Activated T-helper 1 cell treated with anti-CD3 and anti-CD28 coated beads, Interleukin-12 subunit alpha, Interleukin-12 subunit beta, Interleukin-2, Interleukin-4 antibody, amounts not matched to agents 30 ng/mL and 10 ng/mL and 1 ng/mL, durations not matched to agents 14 hours and 24 hours and 36 hours (primary cell): Measurements from ENCODE around the gene ATF4. TPM values are rescaled to one million over a fixed set of nuclear protein-coding genes. Genes with fewer than 3 reads are reported as not detected.
A peak's percentile ranks its signal among the peaks of the same experiment; 100 is the strongest.

Experiments used
- DNase-seq: peaks from one replicate; pipeline ENCODE4 v3.0.0; 2021; ENCODE audit warnings: low spot score
- H3K27ac Mint-ChIP-seq: one replicate; pipeline ENCODE4 v1.8.0; 2021; ENCODE audit warnings: mild to moderate bottlenecking, mixed read lengths
- H3K27me3 Mint-ChIP-seq: one replicate; pipeline ENCODE4 v1.8.0; 2022; ENCODE audit warnings: mild to moderate bottlenecking, moderate library complexity, mixed read lengths; ENCODE audit not compliant: insufficient read depth
- H3K36me3 Mint-ChIP-seq: one replicate; pipeline ENCODE4 v1.8.0; 2021; ENCODE audit warnings: low read depth, mixed read lengths
- H3K4me1 Mint-ChIP-seq: one replicate; pipeline ENCODE4 v1.8.0; 2021; ENCODE audit warnings: low read depth, mixed read lengths
- H3K4me3 Mint-ChIP-seq: one replicate; pipeline ENCODE4 v1.8.0; 2021; ENCODE audit warnings: mild to moderate bottlenecking, moderate library complexity, mixed read lengths
- H3K9me3 Mint-ChIP-seq: one replicate; pipeline ENCODE4 v1.8.0; 2021; ENCODE audit warnings: mixed read lengths
- intact Hi-C: fragments of 100-400 bp; cut with micrococcal nuclease; formaldehyde crosslinking; loops from one replicate; pipeline ENCODE4 v1.15.1; 2024
- total RNA-seq: library from RNA; stranded (reverse); gene quantifications from 2 replicates; pipeline ENCODE4 v1.2.3, GENCODE V29; 2022

The ATF4 gene
- total RNA-seq, 1 donor from 2014 or later = 387 TPM

DNA sequence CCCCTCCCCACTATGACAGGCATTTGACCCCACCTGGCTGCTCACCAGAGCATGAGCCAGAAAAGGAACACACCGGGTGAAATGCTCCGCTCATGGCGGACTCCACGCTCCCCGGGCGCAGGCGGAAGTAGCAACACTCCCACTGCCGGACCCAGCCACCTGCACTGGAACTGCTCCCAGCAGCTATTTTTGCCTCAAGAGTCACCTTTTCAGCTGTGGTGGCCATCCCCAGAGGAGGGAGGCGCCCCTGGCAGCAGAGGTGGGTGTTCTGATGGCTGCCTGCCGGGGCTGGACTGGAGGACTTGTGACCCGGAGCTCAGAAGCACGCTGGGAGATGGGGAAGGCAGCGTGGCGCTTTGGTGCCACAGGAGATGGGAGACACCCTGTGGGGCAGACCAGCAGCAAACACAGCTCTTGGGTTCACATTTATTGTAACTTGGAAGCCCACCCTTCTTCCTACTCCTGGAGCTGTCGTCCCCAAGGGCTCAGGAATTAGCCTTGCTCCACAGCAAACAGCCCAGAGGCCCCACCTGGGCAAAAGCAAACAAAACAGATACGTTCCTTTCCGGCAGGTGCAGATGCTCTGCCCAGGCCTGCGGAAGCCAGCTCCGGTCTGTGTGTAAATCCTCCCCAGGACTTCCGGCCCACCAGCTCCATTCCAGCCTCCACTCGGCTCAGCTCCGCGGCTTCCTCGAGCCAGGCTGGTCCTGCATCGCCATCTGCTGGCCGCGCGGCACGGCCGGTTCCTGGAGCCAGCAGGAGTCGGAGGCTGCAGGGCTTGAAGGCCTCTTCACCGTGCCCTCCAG, 8.5 kb downstream of the ATF4 start:
- Mint-ChIP-seq H3K27me3 (no peaks in the 10 kb centered on the region), H3K9me3 (no peaks in the 10 kb centered on the region), H3K4me3 (peak overlapping the region; percentile 96), H3K36me3 (peaks cover 56% of the 10 kb centered on the region), H3K27ac (peak overlapping the region; percentile 80), H3K4me1 (peaks cover 78% of the 10 kb centered on the region)
- DNase-seq = peak; percentile 87
- intact Hi-C loops = loop anchor here (1.0 to 5.0 kb wide), 3 partner anchors 33 to 357 kb away; no protein-coding TSS in a partner anchor

- H3K4me1 Mint-ChIP-seq = peaks cover 77% of the 10 kb centered on the region
- H3K27ac Mint-ChIP-seq = peak overlapping the region; percentile 80
- peaks cover 52% of the 10 kb centered on the region for H3K36me3 Mint-ChIP-seq
- no peaks in the 10 kb centered on the region for H3K9me3 Mint-ChIP-seq
- intact Hi-C loops = loop anchor here (1.0 to 5.0 kb wide), 3 partner anchors 33 to 357 kb away; no protein-coding TSS in a partner anchor
- H3K27me3 Mint-ChIP-seq = no peaks in the 10 kb centered on the region
- H3K4me3 Mint-ChIP-seq = peak overlapping the region; percentile 96
- no peak for DNase-seq
These were observed 9.1 kb downstream of the ATF4 start for GRCh38 chr22:39529487-39529851.

DNA sequence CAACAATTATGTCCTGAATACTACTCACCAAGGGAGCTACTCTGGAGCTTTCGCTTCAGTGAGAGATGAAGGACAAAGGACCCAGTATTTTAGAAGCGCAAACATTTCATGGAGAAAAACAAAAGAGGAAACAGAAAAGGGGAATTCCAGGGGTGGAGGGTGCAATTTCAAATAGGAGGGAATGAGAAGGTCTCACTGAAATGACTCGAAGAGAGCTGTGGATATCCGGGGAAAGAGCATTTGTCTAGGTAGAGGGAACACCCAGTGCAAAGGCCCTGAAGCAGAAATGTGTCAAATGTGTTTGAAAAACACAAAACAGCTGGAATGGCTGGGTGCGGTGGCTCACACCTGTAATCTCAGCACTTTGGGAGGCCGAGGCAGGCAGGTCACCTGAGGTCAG, 9.8 kb downstream of the ATF4 start:
- Mint-ChIP-seq H3K27me3 (no peaks in the 10 kb centered on the region), H3K4me1 (peaks cover 72% of the 10 kb centered on the region), H3K9me3 (no peaks in the 10 kb centered on the region), H3K4me3 (peak overlapping the region; percentile 96), H3K36me3 (peaks cover 46% of the 10 kb centered on the region), H3K27ac (peak overlapping the region; percentile 80)
- intact Hi-C loops = loop anchor here (5.0 kb wide), 1 partner anchor 377 kb away; no protein-coding TSS in a partner anchor
- DNase-seq = no peak

DNA sequence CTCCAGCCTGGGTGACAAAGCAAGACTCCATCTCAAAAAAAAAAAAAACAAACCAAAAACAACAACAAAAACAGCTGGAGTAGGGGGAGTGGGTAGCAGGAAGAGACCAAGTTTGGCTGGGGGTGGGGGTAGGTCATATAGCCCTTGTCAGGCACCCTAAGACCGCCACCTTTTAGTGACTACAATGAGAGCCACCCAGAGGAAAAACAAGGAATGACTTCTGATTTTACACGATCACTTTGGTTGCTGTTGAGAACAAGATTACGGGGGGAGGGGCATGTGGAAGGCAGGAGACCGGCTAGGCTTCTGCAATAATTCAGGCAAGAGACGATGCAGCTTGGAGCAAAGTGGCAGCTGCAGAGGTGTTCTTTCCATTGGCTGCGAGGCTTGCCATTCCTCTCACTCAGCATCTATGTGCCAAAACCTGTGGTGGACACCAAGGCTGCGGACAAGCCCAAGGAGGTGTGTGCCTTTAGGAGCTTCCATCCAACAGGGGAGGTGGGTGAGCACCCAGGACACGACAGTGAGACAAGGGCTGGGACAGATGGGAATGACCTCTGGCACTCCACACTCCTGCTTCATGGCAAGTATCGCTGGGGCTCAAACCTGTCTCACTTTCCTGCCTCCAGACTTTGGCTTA, 10.4 kb downstream of the ATF4 start:
- no peak for DNase-seq
- no peaks in the 10 kb centered on the region for H3K27me3 Mint-ChIP-seq
- peaks cover 65% of the 10 kb centered on the region for H3K4me1 Mint-ChIP-seq
- intact Hi-C loops = loop anchor here (5.0 kb wide), 1 partner anchor 376 kb away; no protein-coding TSS in a partner anchor
- no peaks in the 10 kb centered on the region for H3K9me3 Mint-ChIP-seq
- H3K27ac Mint-ChIP-seq = peak overlapping the region; percentile 80
- peak overlapping the region; percentile 96 for H3K4me3 Mint-ChIP-seq
- H3K36me3 Mint-ChIP-seq = peaks cover 40% of the 10 kb centered on the region

DNA sequence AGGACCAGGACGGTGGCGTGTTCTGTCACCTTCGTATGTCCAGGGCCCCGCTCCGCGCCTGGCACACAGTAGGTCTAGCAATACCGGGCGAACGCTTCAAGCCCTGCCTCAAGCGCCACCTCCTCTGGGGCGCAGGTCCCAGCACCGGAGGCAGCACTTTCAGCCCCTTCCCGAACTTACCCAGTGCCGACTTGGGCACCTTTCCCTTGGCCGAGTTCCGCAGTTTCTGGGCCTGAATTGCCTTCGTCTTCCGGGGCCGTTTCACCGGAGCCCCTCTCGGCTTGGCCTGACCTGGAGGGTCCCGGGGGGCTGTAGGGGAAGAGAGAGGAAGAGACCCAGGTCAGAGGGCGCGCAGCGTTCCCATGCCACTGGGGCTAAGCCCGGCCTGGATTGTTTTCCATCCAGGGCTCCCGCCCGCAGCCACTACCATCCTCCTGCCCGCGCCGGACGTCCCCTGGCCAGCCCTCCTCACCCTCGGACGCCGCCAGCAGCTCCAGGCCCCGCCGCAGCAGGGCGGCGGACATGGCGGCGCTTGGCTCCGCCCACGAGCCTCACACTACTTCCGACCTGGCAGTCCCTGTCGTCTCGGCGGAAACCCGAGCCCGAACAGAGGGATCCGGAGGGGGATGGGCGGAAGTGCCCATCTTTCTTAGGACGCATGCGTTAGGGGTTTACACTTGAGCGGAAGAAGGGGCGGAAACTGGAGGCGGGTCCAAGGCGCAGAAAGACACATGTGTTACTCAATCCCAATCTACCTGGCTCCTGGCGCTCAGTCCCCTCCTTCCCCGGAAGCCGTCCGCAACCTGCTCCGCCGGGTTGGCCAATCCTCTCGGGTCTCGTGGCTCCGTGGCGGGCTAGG, 12.1 kb downstream of the ATF4 start, which contains the start of gene RPS19BP1:
Gene RPS19BP1 (minus strand): TSS at position 534 of the 859 bp plus-strand sequence. CDS start 10 bp downstream, at position 524.
- H3K27ac Mint-ChIP-seq = peak within 1 kb of the TSS; percentile 93

GRCh38 chr22:39534092-39534506, 13.7 kb downstream of the ATF4 start:
- Mint-ChIP-seq H3K9me3 (no peaks in the 10 kb centered on the region), H3K27me3 (no peaks in the 10 kb centered on the region), H3K4me3 (no peak overlapping the region), H3K4me1 (peaks cover 35% of the 10 kb centered on the region), H3K36me3 (peaks cover 26% of the 10 kb centered on the region), H3K27ac (no peak overlapping the region)
- DNase-seq = no peak
- intact Hi-C loops = loop anchor here (1.0 to 5.0 kb wide), 3 partner anchors 373 to 502 kb away; no protein-coding TSS in a partner anchor

More for the DNA sequence above, 12.1 kb downstream of the ATF4 start, which contains the start of gene RPS19BP1:
- Mint-ChIP-seq H3K36me3 (peaks cover 33% of the 10 kb centered on the region), H3K27me3 (no peaks in the 10 kb centered on the region), H3K4me1 (peaks cover 52% of the 10 kb centered on the region), H3K9me3 (no peaks in the 10 kb centered on the region), H3K4me3 (peak within 1 kb of the TSS; percentile 96)
- peak; percentile 99 for DNase-seq
- intact Hi-C loops = loop anchor here (1.0 to 5.0 kb wide), 9 partner anchors 12 to 1104 kb away; partner anchors contain the start of genes ATF4, MIEF1, MRTFA and RPL3

- peak; percentile 71 for DNase-seq
- H3K36me3 Mint-ChIP-seq = peaks cover 21% of the 10 kb centered on the region
- peak overlapping the region; percentile 73 for H3K27ac Mint-ChIP-seq
- H3K4me1 Mint-ChIP-seq = peaks cover 28% of the 10 kb centered on the region
- H3K9me3 Mint-ChIP-seq = no peaks in the 10 kb centered on the region
- no peak overlapping the region for H3K4me3 Mint-ChIP-seq
- intact Hi-C loops = loop anchor here (1.0 to 5.0 kb wide), 4 partner anchors 373 to 814 kb away; no protein-coding TSS in a partner anchor
- no peaks in the 10 kb centered on the region for H3K27me3 Mint-ChIP-seq
These were observed 14.4 kb downstream of the ATF4 start for GRCh38 chr22:39534591-39535356.

- H3K36me3 Mint-ChIP-seq = peaks cover 16% of the 10 kb centered on the region
- H3K4me1 Mint-ChIP-seq = peaks cover 23% of the 10 kb centered on the region
- no peaks in the 10 kb centered on the region for H3K9me3 Mint-ChIP-seq
- no peaks in the 10 kb centered on the region for H3K27me3 Mint-ChIP-seq
- no peak overlapping the region for H3K27ac Mint-ChIP-seq
- no peak overlapping the region for H3K4me3 Mint-ChIP-seq
- intact Hi-C loops = loop anchor here (1.0 kb wide), 1 partner anchor 813 kb away; no protein-coding TSS in a partner anchor
- no peak for DNase-seq
These were observed 15.0 kb downstream of the ATF4 start for GRCh38 chr22:39535357-39535725.

GRCh38 chr22:39535831-39536449, 15.6 kb downstream of the ATF4 start:
- no peak for DNase-seq
- peaks cover 12% of the 10 kb centered on the region for H3K36me3 Mint-ChIP-seq
- peaks cover 17% of the 10 kb centered on the region for H3K4me1 Mint-ChIP-seq
- H3K9me3 Mint-ChIP-seq = no peaks in the 10 kb centered on the region
- no peak overlapping the region for H3K4me3 Mint-ChIP-seq
- intact Hi-C loops = loop anchor here (1.0 kb wide), 1 partner anchor 812 kb away; no protein-coding TSS in a partner anchor
- no peak overlapping the region for H3K27ac Mint-ChIP-seq
- H3K27me3 Mint-ChIP-seq = peaks cover 2% of the 10 kb centered on the region

GRCh38 chr22:39536711-39537110, 16.3 kb downstream of the ATF4 start:
- Mint-ChIP-seq H3K36me3 (peaks cover 7% of the 10 kb centered on the region), H3K9me3 (no peaks in the 10 kb centered on the region), H3K27ac (no peak overlapping the region), H3K4me1 (peaks cover 9% of the 10 kb centered on the region), H3K27me3 (peaks cover 2% of the 10 kb centered on the region), H3K4me3 (no peak overlapping the region)
- intact Hi-C loops = no loop called here
- DNase-seq = no peak

DNA sequence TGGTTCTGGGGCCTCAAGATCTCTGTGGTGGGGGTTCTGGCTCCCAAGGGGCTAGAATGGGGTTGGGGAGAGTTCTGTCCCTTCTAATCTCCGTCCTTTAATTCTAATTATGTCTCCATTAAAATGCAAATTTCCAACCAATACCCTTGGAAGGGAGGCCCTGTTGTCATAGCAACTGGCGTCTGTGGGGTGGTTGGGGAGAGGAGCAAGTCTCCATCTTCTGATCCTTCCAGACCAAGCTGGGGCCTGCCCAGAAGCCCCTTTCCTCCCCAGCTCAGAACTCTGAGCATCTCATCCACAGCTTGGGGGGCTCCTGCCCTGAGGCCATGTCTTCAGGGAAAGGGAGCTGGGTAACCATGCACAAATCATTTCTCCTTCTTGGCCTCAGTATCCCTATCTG, 17.6 kb downstream of the ATF4 start:
- no peak for DNase-seq
- no peak overlapping the region for H3K27ac Mint-ChIP-seq
- H3K36me3 Mint-ChIP-seq = no peaks in the 10 kb centered on the region
- no peaks in the 10 kb centered on the region for H3K9me3 Mint-ChIP-seq
- peaks cover 4% of the 10 kb centered on the region for H3K27me3 Mint-ChIP-seq
- peaks cover 6% of the 10 kb centered on the region for H3K4me1 Mint-ChIP-seq
- H3K4me3 Mint-ChIP-seq = no peak overlapping the region
- intact Hi-C loops = no loop called here
